OCI-LY3 (cell line): Measurements from ENCODE around the gene DOCK1.

Experiments used
- CTCF ChIP-seq: fragments of 200-600, 300-600 bp; sonication (generic); IDR thresholded peaks from 2 replicates; pipeline ENCODE4 v1.5.1; 2014; ENCODE audit warnings: antibody characterized with exemption, low read length, low read depth
- EZH2phosphoT487 ChIP-seq: fragments of 200-600 bp; shearing (Covaris generic); IDR thresholded peaks from 2 replicates; pipeline ENCODE4 v1.6.1; 2018; ENCODE audit warnings: antibody characterized with exemption, mixed run types, low read depth

- TF ChIP-seq CTCF: no peak
- no peak for TF ChIP-seq EZH2phosphoT487
Measured at GRCh38 chr10:126963354-126963753, 58.1 kb downstream of the DOCK1 start.
